ENCODE results near the gene GNG12.
A peak's percentile ranks its signal among the peaks of the same experiment; 100 is the strongest.
"Not testable (repeated sequence)": the region's sequence is repeated elsewhere in the genome, so short reads cannot be mapped to it uniquely, and the experiment has no call there.

The GNG12 gene

GRCh38 chr1:67676287-67676686 is 157.0 kb downstream of the GNG12 start:
- no peak for DNase-seq

- DNase-seq: no peak
Observed at GRCh38 chr1:67675800-67676199, 157.5 kb downstream of the GNG12 start.

GRCh38 chr1:67674260-67675011 is 158.8 kb downstream of the GNG12 start:
- DNase-seq: peak; percentile 50

- DNase-seq: no peak
Observed at GRCh38 chr1:67673468-67674201, 159.6 kb downstream of the GNG12 start.

GRCh38 chr1:67672260-67672803 is 160.9 kb downstream of the GNG12 start:
- DNase-seq: no peak

- no peak for DNase-seq
Observed at GRCh38 chr1:67668660-67669059, 164.6 kb downstream of the GNG12 start.

- DNase-seq: no peak
Observed at GRCh38 chr1:67666636-67667035, 166.6 kb downstream of the GNG12 start.

GRCh38 chr1:67665307-67665706 is 168.0 kb downstream of the GNG12 start:
- DNase-seq: not testable (repeated sequence)

- no peak for DNase-seq
Observed at GRCh38 chr1:67664048-67664447, 169.2 kb downstream of the GNG12 start.

- no peak for DNase-seq
Observed at GRCh38 chr1:67662884-67663283, 170.4 kb downstream of the GNG12 start.

- DNase-seq: no peak
Observed at GRCh38 chr1:67659229-67659628, 174.0 kb downstream of the GNG12 start.

- not testable (repeated sequence) for DNase-seq
Observed at GRCh38 chr1:67657152-67657551, 176.1 kb downstream of the GNG12 start.

- DNase-seq: no peak
Observed at GRCh38 chr1:67655581-67655980, 177.7 kb downstream of the GNG12 start.

GRCh38 chr1:67653304-67653703 is 180.0 kb downstream of the GNG12 start:
- no peak for DNase-seq

GRCh38 chr1:67652800-67653199 is 180.5 kb downstream of the GNG12 start:
- peak; percentile 12 for DNase-seq

All from activated CD4-positive, alpha-beta T cell treated with anti-CD3 and anti-CD28 coated beads, Interleukin-2, Interleukin-6, amounts not matched to agents 100 ng/mL and 50 ng/mL, durations not matched to agents 16 hours and 8 hours (primary cell).